HG03196 (cell line): Measurements from ENCODE around the gene FOXB1.

Experiments
- ATAC-seq: cut with Tn5 transposase; IDR thresholded peaks from one replicate; pipeline ENCODE4 v1.9.1; 2021; ENCODE audit not compliant: unreplicated experiment

Gene FOXB1

GRCh38 chr15:60017538-60018520 lies 13.7 kb downstream of the FOXB1 start:
- ATAC-seq = no peak

GRCh38 chr15:60020736-60021135 lies 16.6 kb downstream of the FOXB1 start:
- no peak for ATAC-seq

DNA sequence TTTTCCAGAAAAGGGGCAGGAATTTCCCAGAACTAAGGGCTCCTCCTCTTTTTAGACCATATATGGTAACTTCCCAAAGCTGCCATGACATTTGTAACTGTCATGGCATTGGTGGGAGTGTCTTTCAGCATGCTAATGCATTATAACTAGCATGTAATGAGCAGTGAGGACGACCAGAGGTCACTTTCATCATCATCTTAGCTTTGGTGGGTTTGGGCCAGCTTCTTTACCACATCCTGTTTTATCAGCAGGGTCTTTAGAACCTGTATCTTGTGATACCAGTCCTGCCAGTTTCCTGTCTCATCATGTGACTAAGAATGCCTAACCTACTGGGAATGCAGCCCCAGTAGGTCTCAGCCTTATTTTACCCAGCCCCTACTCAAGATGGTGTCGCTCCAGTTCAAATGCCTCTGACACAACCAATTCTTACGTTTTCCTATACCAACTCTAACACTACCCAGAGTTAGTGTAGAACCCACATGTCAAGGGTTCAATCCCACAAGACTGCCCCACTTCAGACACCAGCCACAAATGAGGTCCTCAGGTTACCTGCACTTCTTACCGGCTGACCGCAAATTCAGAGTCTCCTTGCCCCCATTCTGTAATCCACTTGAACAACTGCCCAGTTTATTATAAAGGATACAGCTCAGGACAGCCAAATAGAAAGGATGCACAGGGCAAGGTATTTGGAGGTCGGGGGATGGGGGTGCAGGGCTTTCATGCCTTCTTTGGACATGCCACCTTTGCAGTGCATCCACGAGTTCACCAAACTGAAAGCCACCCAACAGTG lies 17.7 kb downstream of the FOXB1 start:
- ATAC-seq = no peak

DNA sequence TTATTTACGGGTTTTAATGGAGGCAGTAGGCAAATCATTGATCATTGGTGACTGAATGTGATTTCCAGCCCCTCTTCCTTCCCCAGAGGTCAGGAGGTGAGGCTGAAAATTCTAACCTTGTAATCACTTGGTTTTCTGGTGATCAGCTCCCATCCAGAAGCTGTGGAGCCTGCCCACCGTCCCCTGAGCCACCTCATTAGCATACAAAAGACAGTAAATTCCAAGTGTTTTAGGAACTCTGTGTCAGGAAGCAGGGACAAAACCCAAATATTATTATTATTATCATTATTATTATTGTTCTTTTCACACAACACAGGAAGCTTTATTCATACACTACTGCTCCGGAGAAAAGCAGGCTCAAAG lies 18.2 kb downstream of the FOXB1 start:
- ATAC-seq = no peak

DNA sequence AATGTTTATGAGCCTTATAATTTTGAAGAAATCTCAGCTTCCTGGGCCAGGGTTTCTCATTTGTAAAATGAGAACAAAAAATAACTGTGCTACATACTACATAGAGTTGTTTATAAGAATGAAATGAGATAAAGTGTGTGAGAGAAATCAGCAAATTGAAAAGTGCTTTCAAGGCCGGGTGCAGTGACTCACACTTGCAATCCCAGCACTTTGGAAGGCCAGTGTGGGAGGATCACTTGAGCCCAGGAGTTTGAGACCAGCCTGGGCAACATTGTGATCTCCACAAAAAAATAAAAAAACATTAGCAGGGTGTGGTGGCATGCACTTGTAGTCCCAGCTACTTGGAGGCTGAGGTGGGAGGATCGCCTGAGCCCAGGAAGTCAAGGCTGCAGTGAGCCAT lies 22.4 kb downstream of the FOXB1 start:
- ATAC-seq = no peak

GRCh38 chr15:60035344-60035743 lies 31.2 kb downstream of the FOXB1 start:
- ATAC-seq = no peak

DNA sequence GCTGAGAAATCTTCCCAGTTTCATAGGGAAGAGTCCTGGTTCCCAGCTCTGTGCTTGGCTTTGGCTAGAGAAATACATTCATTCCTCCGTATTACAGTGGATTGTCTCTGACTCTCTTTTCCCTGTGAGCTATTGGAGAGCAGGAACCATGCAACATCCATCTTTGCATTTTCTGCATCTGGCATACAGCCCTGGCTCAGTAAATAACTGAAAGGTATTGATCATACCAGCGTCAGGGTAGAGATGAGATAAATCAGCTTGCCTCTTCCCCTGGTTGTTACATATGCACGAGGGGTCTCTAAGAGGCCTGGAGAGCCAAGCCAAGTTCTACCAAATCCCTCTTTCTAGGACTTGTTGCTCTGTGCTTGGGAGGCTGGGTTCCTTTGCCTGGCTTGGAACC lies 35.2 kb downstream of the FOXB1 start:
- no peak for ATAC-seq

DNA sequence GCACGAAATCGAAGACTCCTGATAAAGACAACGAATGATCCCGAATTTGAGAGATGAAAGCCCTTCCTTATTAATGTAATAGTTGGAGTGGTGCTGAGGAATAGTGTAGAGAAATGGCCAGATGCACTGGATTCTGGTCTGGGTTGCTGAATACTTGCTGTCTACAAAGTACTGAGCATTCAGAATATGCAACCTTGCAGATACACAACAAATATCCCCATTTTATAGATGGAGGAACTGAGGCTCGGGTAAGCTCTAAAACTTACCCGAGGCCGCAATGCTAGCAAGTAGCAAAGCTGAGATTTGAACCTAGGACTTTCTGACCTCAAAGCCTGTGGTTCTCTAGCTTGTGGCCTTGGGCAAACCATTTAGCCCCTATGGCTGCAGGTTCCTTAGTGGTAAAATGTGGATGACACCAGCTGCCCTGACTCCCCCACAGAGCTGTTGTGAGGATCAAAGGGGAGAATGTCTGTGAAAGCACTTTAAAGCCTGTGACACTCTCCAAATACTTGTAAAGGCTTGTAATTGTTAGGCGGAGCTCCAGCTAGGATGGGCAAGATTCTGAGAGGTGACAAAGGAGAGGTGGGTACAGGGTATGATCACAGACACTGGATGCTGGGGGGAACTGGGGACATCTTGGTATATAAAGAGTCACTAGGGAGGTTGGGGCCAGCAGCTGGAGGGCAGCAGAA lies 39.8 kb downstream of the FOXB1 start:
- no peak for ATAC-seq

GRCh38 chr15:60044636-60045270 lies 40.6 kb downstream of the FOXB1 start:
- ATAC-seq = no peak

GRCh38 chr15:60047701-60048100 lies 43.6 kb downstream of the FOXB1 start:
- ATAC-seq = no peak

DNA sequence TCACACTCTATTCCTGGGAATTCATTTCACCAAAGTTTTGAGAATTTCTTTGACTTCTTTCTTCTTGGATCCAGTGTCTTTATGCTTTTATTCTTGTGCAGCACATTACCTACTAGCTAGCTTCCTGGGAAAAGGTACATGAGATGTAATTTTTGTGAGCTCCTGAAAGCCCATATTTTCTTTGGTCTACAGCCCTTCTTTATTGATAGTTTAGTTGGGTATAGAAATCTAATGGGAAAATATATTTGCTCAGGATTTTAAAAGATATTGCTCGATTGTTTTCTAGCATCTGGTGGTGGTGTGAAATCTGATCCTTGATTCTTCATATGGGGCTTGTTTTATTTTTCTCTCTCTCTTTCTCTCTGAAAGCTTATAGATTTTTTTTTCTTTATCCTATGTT lies 45.8 kb downstream of the FOXB1 start:
- no peak for ATAC-seq

DNA sequence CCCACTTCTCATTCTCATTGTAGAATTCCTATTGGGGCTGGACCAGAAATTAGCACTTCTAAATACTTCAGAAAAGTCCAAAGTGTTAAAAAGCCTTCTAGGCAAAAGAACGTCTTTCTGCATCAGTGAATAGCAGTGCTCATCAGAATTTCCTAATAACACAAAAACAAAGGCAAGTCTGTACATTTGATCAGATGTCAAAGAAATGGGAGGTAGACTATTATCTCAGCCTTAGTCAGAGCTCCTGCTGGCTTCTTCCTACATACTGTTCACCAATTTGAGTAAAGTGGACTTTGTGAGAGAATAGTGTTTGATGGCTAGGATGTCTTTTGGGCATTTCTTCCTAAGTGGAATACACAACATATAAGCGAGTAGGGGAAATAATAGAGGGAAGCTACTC lies 48.7 kb downstream of the FOXB1 start:
- no peak for ATAC-seq

DNA sequence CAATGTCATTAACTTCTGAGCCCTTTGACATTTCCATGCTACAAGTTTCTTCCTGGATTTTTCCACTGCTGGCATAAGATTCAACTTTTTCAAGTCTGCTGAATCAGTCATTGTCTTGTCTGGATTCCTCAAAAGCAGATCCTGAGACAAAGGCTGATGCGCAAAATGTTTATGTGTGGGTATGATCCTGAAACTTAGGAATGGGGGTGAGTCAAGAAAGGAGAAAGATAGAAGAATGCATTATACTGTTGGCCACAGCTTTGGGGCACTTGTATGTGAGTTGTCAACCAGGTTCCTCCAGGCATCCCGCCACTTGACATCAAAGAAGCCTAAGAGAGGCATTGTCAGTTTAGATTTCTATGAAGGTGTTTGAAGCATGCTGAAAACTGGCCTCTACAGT lies 50.4 kb downstream of the FOXB1 start:
- ATAC-seq = no peak
